ENCODE measurements around the gene STARD13.

DNA sequence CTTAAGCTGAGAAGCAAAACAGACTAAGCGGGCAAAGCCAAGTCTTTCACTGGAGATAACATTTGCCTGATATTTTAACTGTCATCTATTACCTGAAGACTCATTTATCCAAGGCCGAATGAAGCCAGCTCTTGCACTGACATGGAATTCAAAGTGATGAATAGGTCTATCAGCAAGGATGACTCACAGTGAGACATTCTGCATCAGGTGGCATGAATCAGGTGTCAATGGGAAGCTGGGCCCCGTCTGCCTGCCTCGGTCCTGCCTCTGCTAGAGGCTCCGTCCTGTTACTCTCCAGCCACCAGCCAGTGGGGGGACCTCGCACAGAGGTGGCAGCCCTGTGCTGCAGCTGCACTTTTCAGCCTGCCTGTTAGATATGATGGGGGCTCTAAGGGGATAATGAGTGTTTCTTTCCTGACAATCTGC is 23.5 kb downstream of the STARD13 start:
- TF ChIP-seq, protein P1, sequence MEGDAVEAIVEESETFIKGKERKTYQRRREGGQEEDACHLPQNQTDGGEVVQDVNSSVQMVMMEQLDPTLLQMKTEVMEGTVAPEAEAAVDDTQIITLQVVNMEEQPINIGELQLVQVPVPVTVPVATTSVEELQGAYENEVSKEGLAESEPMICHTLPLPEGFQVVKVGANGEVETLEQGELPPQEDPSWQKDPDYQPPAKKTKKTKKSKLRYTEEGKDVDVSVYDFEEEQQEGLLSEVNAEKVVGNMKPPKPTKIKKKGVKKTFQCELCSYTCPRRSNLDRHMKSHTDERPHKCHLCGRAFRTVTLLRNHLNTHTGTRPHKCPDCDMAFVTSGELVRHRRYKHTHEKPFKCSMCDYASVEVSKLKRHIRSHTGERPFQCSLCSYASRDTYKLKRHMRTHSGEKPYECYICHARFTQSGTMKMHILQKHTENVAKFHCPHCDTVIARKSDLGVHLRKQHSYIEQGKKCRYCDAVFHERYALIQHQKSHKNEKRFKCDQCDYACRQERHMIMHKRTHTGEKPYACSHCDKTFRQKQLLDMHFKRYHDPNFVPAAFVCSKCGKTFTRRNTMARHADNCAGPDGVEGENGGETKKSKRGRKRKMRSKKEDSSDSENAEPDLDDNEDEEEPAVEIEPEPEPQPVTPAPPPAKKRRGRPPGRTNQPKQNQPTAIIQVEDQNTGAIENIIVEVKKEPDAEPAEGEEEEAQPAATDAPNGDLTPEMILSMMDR (IDR thresholded peaks at IDR 0.05): no peak
- no peak for TF ChIP-seq EZH2phosphoT487 (IDR thresholded peaks at IDR 0.05)
